CD14-positive monocyte (primary cell): Measurements from ENCODE around the gene CHL1. TPM values are rescaled to one million over a fixed set of nuclear protein-coding genes. Genes with fewer than 3 reads are reported as not detected.

Experiments
- DNase-seq, 3 donors: peaks; one replicate each; pipeline ENCODE4 v3.0.0-alpha.2; 2011 to 2022
- H2AFZ ChIP-seq: 2 replicates; pipeline ENCODE4 v1.6.0; 2012; ENCODE audit warnings: mild to moderate bottlenecking, low read depth, low read length, inconsistent platforms; ENCODE audit not compliant: insufficient read depth, poor library complexity, severe bottlenecking
- H3K27ac ChIP-seq, 2 donors: 1 replicate in 1 of 2; 2 replicates in 1 of 2; pipeline ENCODE4 v1.5.1; 2012 to 2013; ENCODE audit warnings: low read length in 2 of 2, control low read depth in 1 of 2, inconsistent platforms in 1 of 2, low read depth in 1 of 2, mild to moderate bottlenecking in 1 of 2
- H3K27me3 ChIP-seq, 2 donors: one replicate each; pipeline versions ENCODE4 v1.6.0 to v1.6.1; 2011 to 2013; ENCODE audit warnings: low read length in 2 of 2; ENCODE audit not compliant: control insufficient read depth in 2 of 2, insufficient read depth in 2 of 2
- H3K36me3 ChIP-seq, 2 donors: replicated peaks in 1 of 2; 1 replicate in 1 of 2; 2 replicates in 1 of 2; pipeline versions ENCODE4 v1.5.1 to v1.6.1; 2012 to 2013; ENCODE audit warnings: low read length in 2 of 2, control low read depth in 1 of 2, inconsistent platforms in 1 of 2, mild to moderate bottlenecking in 1 of 2; ENCODE audit not compliant: insufficient read depth in 2 of 2, control insufficient read depth in 1 of 2
- H3K4me1 ChIP-seq, 2 donors: 1 replicate in 1 of 2; 2 replicates in 1 of 2; pipeline versions ENCODE4 v1.5.1 to v1.6.1; 2012 to 2013; ENCODE audit warnings: low read length in 2 of 2, control low read depth in 1 of 2, inconsistent platforms in 1 of 2, mild to moderate bottlenecking in 1 of 2, moderate library complexity in 1 of 2; ENCODE audit not compliant: insufficient read depth in 2 of 2, control insufficient read depth in 1 of 2
- H3K4me2 ChIP-seq: replicated peaks from 2 replicates; pipeline ENCODE3; 2012; ENCODE audit warnings: low read length, moderate library complexity, mild to moderate bottlenecking; ENCODE audit not compliant: poor library complexity, severe bottlenecking; ENCODE audit errors: extremely low read depth
- H3K4me3 ChIP-seq, 3 experiments: fragments of 200-600 bp in 1 of 3; sonication (generic) in 1 of 3; replicated peaks in 1 of 3; 1 replicate in 2 of 3; 2 replicates in 1 of 3; pipeline ENCODE4 v1.5.1; 2011 to 2013; ENCODE audit warnings: low read length in 3 of 3, mild to moderate bottlenecking in 3 of 3, control low read depth in 2 of 3, low read depth in 2 of 3, inconsistent platforms in 1 of 3, moderate library complexity in 1 of 3
- H3K79me2 ChIP-seq: 2 replicates; pipeline ENCODE4 v1.6.0; 2012; ENCODE audit warnings: mild to moderate bottlenecking, control low read depth, inconsistent platforms, low read length, moderate library complexity; ENCODE audit not compliant: insufficient read depth
- H3K9ac ChIP-seq: 2 replicates; pipeline ENCODE4 v1.6.0; 2017; ENCODE audit warnings: low read length, mild to moderate bottlenecking; ENCODE audit not compliant: insufficient read depth, poor library complexity, severe bottlenecking
- H3K9me3 ChIP-seq, 2 donors: replicated peaks in 1 of 2; 1 replicate in 1 of 2; 2 replicates in 1 of 2; pipeline versions ENCODE4 v1.5.1 to v1.6.1; 2012 to 2013; ENCODE audit warnings: low read length in 2 of 2, control low read depth in 1 of 2; ENCODE audit not compliant: control insufficient read depth in 1 of 2, insufficient read depth in 1 of 2
- H4K20me1 ChIP-seq: 2 replicates; pipeline ENCODE4 v1.6.0; 2012; ENCODE audit warnings: mild to moderate bottlenecking, low read length, control low read depth, moderate library complexity; ENCODE audit not compliant: insufficient read depth
- H3K27ac Mint-ChIP-seq, 7 donors: one replicate each; pipeline ENCODE4 v1.8.0; 2020; ENCODE audit warnings: mild to moderate bottlenecking in 7 of 7, mixed read lengths in 7 of 7, moderate library complexity in 6 of 7, inconsistent platforms in 2 of 7
- H3K27me3 Mint-ChIP-seq, 3 donors: one replicate each; pipeline ENCODE4 v1.8.0; 2021 to 2022; ENCODE audit warnings: low read depth in 3 of 3, mild to moderate bottlenecking in 3 of 3, mixed read lengths in 3 of 3, moderate library complexity in 3 of 3, inconsistent platforms in 1 of 3
- H3K36me3 Mint-ChIP-seq, 2 donors: one replicate each; pipeline ENCODE4 v1.8.0; 2020; ENCODE audit warnings: mixed read lengths in 2 of 2, inconsistent platforms in 1 of 2, mild to moderate bottlenecking in 1 of 2
- H3K4me1 Mint-ChIP-seq: one replicate; pipeline ENCODE4 v1.8.0; 2020; ENCODE audit warnings: mild to moderate bottlenecking, mixed read lengths
- H3K4me3 Mint-ChIP-seq, 2 donors: one replicate each; pipeline ENCODE4 v1.8.0; 2020; ENCODE audit warnings: mild to moderate bottlenecking in 2 of 2, mixed read lengths in 2 of 2, moderate library complexity in 1 of 2
- H3K9me3 Mint-ChIP-seq, 7 donors: one replicate each; pipeline ENCODE4 v1.8.0; 2020 to 2022; ENCODE audit warnings: mixed read lengths in 7 of 7, mild to moderate bottlenecking in 6 of 7, moderate library complexity in 6 of 7, inconsistent platforms in 2 of 7
- WGBS: methylation state at CpG from one replicate; pipeline ENCODE4 v1.1.5; 2013; ENCODE audit warnings: missing lambda C conversion rate; ENCODE audit not compliant: insufficient coverage; 5-methylcytosine and 5-hydroxymethylcytosine counted together
- intact Hi-C, 2 donors: fragments of 100-400 bp; cut with micrococcal nuclease; formaldehyde crosslinking; loops; one replicate each; pipeline versions ENCODE4 v1.15.0 to v1.15.1; 2023
- polyA plus RNA-seq, 3 donors: library from polyadenylated mRNA; depleted of rRNA in 1 of 3; unstranded in 2 of 3; stranded (reverse) in 1 of 3; fragments of 300-500 nt in 2 of 3; fragments of >200 nt in 1 of 3; fragmentation: Illumina TruSeq in 2 of 3; gene quantifications; 1 replicate in 2 of 3; 2 replicates in 1 of 3; pipeline ENCODE4 v1.2.3, GENCODE V29; 2012 to 2021
- TF ChIP-seq, protein P1 (sequence below): fragments of 200-600 bp; IDR thresholded peaks from one replicate; pipeline ENCODE4 v1.8.0; 2022; ENCODE audit warnings: antibody characterized with exemption, mild to moderate bottlenecking

Gene CHL1
- polyA plus RNA-seq, 3 donors: not detected

DNA sequence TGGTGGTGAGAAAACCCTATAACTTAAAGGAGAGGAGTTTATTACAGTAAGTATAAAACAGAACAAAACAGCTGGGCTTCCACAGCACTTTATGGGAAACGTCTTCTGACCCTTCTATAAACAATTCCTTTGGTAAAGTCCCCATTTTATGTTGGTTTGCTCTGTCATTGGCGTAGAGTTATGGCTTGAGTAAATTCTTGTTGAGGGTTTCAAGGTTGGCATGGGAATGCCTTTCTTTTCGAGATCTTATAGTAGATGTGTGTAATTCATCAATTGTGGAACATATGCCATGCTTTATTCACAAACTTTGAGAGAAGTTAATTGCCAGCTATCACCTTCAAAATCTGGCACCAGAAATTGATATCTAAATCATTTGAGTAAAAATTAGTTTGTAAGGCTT is 11.6 kb upstream of the CHL1 start:
- intact Hi-C loops: no loop called here
- no CpG with 5 or more reads among the region's 3 CpGs for WGBS
- Histone ChIP-seq H3K79me2 (no peaks in the 10 kb centered on the region), H3K36me3 (no peaks in the 10 kb centered on the region), H3K9ac (no peak overlapping the region), H4K20me1 (no peaks in the 10 kb centered on the region), H3K27ac (no peak overlapping the region), H3K4me2 (no peak overlapping the region), H3K9me3 (no peaks in the 10 kb centered on the region), H3K4me3 (no peak overlapping the region), H3K27me3 (no peaks in the 10 kb centered on the region), H2AFZ (no peak overlapping the region), H3K4me1 (no peaks in the 10 kb centered on the region)
- no peaks in the 10 kb centered on the region for H3K4me1 Mint-ChIP-seq
- H3K27me3 Mint-ChIP-seq: peaks cover 0 to 3% (median 2%) of the 10 kb centered on the region in 3 donors
- H3K9me3 Mint-ChIP-seq: peaks cover 0 to 9% (median 5%) of the 10 kb centered on the region in 7 donors
- TF ChIP-seq, protein P1, sequence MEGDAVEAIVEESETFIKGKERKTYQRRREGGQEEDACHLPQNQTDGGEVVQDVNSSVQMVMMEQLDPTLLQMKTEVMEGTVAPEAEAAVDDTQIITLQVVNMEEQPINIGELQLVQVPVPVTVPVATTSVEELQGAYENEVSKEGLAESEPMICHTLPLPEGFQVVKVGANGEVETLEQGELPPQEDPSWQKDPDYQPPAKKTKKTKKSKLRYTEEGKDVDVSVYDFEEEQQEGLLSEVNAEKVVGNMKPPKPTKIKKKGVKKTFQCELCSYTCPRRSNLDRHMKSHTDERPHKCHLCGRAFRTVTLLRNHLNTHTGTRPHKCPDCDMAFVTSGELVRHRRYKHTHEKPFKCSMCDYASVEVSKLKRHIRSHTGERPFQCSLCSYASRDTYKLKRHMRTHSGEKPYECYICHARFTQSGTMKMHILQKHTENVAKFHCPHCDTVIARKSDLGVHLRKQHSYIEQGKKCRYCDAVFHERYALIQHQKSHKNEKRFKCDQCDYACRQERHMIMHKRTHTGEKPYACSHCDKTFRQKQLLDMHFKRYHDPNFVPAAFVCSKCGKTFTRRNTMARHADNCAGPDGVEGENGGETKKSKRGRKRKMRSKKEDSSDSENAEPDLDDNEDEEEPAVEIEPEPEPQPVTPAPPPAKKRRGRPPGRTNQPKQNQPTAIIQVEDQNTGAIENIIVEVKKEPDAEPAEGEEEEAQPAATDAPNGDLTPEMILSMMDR: no peak
- DNase-seq: no peak
- H3K27ac Mint-ChIP-seq: no peak overlapping the region
- H3K36me3 Mint-ChIP-seq: no peaks in the 10 kb centered on the region
- H3K4me3 Mint-ChIP-seq: no peak overlapping the region

DNA sequence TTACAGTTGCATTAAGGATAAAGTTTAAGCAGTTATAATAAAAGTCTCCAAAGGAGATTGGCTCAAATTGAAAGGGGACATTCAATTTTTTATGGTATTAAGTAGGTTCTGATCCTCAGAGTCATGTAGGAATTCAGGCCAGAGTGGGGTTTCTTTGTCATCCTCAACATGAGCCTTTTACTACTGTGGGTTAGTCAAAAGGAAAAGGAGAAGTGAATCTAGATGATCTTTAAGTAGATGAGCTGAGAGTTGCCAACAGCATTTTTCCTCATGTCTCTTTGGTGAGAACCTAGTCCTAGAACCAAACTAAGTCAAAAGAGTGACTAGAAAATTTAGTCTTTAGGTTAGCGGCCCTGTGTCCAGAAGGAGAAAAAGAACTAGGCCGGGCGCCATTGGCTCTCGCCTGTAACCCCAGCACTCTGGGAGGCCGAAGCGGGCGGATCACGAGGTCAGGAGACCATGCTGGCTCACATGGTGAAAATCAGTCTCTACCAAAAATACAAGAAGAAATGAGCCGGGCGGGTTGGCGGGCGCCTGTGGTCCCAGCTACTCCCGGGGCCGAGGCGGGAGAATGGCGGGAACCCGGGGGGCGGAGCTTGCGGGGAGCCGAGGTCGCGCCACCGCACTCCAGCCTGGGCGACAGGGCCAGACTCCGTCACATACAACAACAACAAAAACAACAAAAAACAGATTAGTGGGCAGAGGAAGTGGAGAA is 4.2 kb upstream of the CHL1 start:
- Mint-ChIP-seq H3K27ac (no peak overlapping the region), H3K36me3 (peaks cover 0 to 5% of the 10 kb centered on the region in 2 donors), H3K4me1 (no peaks in the 10 kb centered on the region), H3K9me3 (peaks cover 0 to 31% (median 11%) of the 10 kb centered on the region in 7 donors), H3K27me3 (peaks cover 20 to 30% (median 24%) of the 10 kb centered on the region in 3 donors), H3K4me3 (no peak overlapping the region)
- no peak overlapping the region for H2AFZ ChIP-seq
- TF ChIP-seq, protein P1: no peak
- H3K4me2 ChIP-seq: no peak overlapping the region
- no peak for DNase-seq
- 90% methylated on average over 8 of the region's 25 CpGs for WGBS
- H3K36me3 ChIP-seq: no peaks in the 10 kb centered on the region
- intact Hi-C loops: no loop called here
- no peak overlapping the region for H3K27ac ChIP-seq
- no peak overlapping the region for H3K4me3 ChIP-seq
- H4K20me1 ChIP-seq: no peaks in the 10 kb centered on the region
- no peaks in the 10 kb centered on the region for H3K9me3 ChIP-seq
- H3K79me2 ChIP-seq: no peaks in the 10 kb centered on the region
- no peaks in the 10 kb centered on the region for H3K4me1 ChIP-seq
- H3K27me3 ChIP-seq: peaks cover 11 to 27% of the 10 kb centered on the region in 2 donors
- H3K9ac ChIP-seq: no peak overlapping the region
